MM.1S (cell line): ENCODE measurements around the gene PRR19.

ENCODE experiments used
- CTCF ChIP-seq: fragments of 300-600 bp; sonication (generic); IDR thresholded peaks from 2 replicates; pipeline ENCODE4 v1.5.1; 2016; ENCODE audit warnings: antibody characterized with exemption, low read length, mixed read lengths
- EZH2 ChIP-seq: fragments of 300-600 bp; sonication (generic); optimal IDR thresholded peaks from 2 replicates; pipeline ENCODE3; 2017; ENCODE audit warnings: low read depth, mild to moderate bottlenecking, antibody characterized with exemption, low read length, mixed read lengths

GRCh38 chr19:42281146-42281826 lies 20.6 kb upstream of the PRR19 start:
- no peak for TF ChIP-seq EZH2
- TF ChIP-seq CTCF: no peak
